Thyroid gland (tissue), 4 donors: ENCODE results near the gene SELENOP.

Experiments
- POLR2A ChIP-seq, 2 donors: fragments of 450-650 bp; IDR thresholded peaks; one replicate each; pipeline ENCODE4 v1.6.1; 2017; ENCODE audit warnings: antibody characterized with exemption in 2 of 2, mild to moderate bottlenecking in 2 of 2, moderate library complexity in 1 of 2
- TF ChIP-seq, protein P1 (sequence below), 6 experiments: fragments of 200-600 bp in 3 of 6; fragments of 450-650 bp in 3 of 6; sonication (generic) in 3 of 6; IDR thresholded peaks; one replicate each; pipeline ENCODE4 v1.5.1; 2016 to 2019; ENCODE audit warnings: antibody characterized with exemption in 6 of 6, mild to moderate bottlenecking in 2 of 6, inconsistent platforms in 1 of 6, moderate library complexity in 1 of 6

DNA sequence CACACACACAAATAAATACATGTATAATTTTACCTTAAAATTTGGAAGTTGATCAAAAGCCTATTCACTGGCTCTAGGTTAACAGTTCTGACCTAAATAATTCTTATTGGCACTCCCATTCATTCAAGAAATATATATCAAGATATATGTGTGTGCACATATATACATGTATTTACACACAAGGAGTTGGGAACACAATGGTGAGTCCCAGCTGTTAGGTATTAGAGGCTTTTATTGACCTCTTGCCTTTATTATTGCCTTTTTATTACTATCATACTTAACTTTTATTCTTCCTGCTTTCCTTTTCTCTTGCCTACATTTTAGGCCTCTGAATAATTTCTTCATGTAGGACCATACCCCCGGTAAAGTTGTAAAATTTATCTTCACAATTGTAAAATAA lies 30.1 kb downstream of the SELENOP start:
- TF ChIP-seq, protein P1, sequence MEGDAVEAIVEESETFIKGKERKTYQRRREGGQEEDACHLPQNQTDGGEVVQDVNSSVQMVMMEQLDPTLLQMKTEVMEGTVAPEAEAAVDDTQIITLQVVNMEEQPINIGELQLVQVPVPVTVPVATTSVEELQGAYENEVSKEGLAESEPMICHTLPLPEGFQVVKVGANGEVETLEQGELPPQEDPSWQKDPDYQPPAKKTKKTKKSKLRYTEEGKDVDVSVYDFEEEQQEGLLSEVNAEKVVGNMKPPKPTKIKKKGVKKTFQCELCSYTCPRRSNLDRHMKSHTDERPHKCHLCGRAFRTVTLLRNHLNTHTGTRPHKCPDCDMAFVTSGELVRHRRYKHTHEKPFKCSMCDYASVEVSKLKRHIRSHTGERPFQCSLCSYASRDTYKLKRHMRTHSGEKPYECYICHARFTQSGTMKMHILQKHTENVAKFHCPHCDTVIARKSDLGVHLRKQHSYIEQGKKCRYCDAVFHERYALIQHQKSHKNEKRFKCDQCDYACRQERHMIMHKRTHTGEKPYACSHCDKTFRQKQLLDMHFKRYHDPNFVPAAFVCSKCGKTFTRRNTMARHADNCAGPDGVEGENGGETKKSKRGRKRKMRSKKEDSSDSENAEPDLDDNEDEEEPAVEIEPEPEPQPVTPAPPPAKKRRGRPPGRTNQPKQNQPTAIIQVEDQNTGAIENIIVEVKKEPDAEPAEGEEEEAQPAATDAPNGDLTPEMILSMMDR (IDR thresholded peaks at IDR 0.05) = no peak
- no peak for TF ChIP-seq POLR2A (IDR thresholded peaks at IDR 0.05)
